ENCODE measurements around the gene OR52L1. TPM values are rescaled to one million over a fixed set of nuclear protein-coding genes. Genes with fewer than 3 reads are reported as not detected.

OR52L1 gene
- total RNA-seq, 1 experiment from 2014 or later: 0.15 TPM

DNA sequence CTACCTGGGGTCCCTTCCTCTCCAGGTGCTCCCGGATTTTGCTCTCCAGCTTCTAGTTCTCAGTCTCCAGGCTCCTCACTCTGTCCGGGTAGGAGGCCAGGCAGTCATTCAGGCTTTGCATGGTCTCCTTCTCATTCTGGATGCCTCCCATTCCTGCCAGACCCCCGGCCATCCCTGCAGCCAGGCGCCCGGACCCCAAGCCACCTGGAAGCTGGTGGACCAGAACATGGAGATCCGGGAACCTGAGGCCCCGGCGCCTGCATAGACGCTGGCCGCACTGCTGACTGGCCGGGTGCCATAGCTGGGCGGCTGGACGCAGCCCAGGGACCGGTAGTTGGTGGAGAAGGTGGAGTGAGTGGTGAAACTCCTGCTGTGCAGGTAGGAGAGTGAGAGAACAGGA is 8.0 kb upstream of the OR52L1 start (continued):
- no peak for TF ChIP-seq CTCF (IDR thresholded peaks at IDR 0.05)
- TF ChIP-seq, protein P1, sequence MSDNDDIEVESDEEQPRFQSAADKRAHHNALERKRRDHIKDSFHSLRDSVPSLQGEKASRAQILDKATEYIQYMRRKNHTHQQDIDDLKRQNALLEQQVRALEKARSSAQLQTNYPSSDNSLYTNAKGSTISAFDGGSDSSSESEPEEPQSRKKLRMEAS (CRISPR knock-in tag; IDR thresholded peaks at IDR 0.05): no peak

DNA sequence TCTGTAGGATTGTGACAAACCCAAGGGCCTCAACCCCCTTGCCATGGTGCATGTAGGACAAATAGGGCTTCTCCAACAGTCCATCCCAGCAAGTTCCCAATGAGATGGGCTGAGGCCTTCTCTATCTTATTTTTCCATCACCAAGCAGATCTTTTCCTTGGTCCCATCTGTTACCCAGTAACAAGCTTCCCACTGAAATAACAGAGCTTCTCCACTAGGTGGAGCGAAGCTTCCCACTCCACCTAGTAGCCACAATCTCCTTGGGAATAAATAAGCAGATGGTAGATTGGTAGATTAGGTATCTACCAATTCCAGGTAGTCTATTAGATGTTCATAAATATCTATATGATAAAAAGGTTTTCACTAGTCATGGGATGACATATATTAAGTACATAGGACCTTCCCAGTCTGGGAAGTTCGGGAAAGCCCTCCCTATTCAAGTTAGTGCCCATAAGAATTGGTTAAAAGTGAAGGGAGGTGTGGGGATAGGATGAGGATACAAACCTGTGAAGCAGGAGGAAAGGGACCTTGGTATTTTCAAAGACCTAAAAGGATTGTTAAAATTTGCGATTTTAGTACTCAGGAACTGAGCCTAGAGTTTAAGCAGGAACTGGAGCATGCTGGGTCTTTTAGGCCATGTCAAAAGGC is 5.9 kb upstream of the OR52L1 start:
- ATAC-seq (peak; percentile 91), DNase-seq (ENCODE audit: low spot score) (no peak)
- peak; percentile 56 for TF ChIP-seq CTCF (IDR thresholded peaks at IDR 0.05)
- no peak for TF ChIP-seq IRF1 (CRISPR knock-in tag; IDR thresholded peaks at IDR 0.05)
- Mint-ChIP-seq H3K27ac (no peak overlapping the region), H3K4me3 (no peak overlapping the region), H3K9me3 (peaks cover 4% of the 10 kb centered on the region; the same call in 1 of the 2 replicates), H3K4me1 (0 out of 2 replicates have a peak, but pooled peaks cover 3% of the 10 kb centered on the region), H3K36me3 (no peaks in the 10 kb centered on the region), H3K27me3 (ENCODE audit: low read depth) (no peaks in the 10 kb centered on the region; the same call in 1 of the 2 replicates)
- ChIA-PET CTCF (interaction anchor here (0.6 to 3.2 kb wide), 22 partner anchors 8 to 539 kb away, joined by 3 to 34 read pairs (median 4); partner anchors contain the start of gene FHIP1B), POLR2A (no interaction called here)

DNA sequence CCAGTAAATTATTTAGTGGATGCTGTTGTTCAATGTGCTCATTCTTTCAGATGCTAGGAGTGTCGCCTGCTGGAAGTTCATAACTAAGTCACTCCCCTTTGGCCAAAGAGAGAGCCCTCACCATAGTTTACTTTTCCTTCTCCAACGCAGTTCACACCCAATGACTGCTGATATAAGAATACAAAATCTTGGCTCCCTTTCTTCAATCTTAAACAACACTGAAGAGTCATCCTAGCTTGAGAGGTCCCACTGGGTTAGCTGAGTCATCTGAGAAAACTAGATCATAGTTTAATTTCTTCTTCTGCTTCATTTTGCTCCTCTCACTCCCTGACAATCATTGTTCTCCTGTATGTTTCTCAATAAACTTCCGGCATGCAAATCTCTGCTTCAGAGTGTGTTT is 5.4 kb upstream of the OR52L1 start:
- no peak for DNase-seq (ENCODE audit: low spot score)
- CTCF ChIA-PET: interaction anchor here (0.6 to 3.2 kb wide), 22 partner anchors 8 to 539 kb away, joined by 3 to 34 read pairs (median 4); partner anchors contain the start of gene FHIP1B
- Mint-ChIP-seq H3K36me3 (no peaks in the 10 kb centered on the region), H3K9me3 (peaks cover 4% of the 10 kb centered on the region; the same call in 1 of the 2 replicates), H3K4me3 (no peak overlapping the region), H3K4me1 (0 out of 2 replicates have a peak, but pooled peaks cover 3% of the 10 kb centered on the region), H3K27me3 (ENCODE audit: low read depth) (no peaks in the 10 kb centered on the region; the same call in 1 of the 2 replicates), H3K27ac (no peak overlapping the region)
- no peak for ATAC-seq
- POLR2A ChIA-PET: no interaction called here
- TF ChIP-seq, protein P2, sequence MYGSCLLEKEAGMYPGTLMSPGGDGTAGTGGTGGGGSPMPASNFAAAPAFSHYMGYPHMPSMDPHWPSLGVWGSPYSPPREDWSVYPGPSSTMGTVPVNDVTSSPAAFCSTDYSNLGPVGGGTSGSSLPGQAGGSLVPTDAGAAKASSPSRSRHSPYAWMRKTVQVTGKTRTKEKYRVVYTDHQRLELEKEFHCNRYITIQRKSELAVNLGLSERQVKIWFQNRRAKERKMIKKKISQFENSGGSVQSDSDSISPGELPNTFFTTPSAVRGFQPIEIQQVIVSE (CRISPR knock-in tag; IDR thresholded peaks at IDR 0.05; ENCODE audit: borderline replicate concordance): no peak
- no peak for TF ChIP-seq SOX15 (CRISPR knock-in tag; IDR thresholded peaks at IDR 0.05)
- no peak for TF ChIP-seq ARID4B (CRISPR knock-in tag; IDR thresholded peaks at IDR 0.05; ENCODE audit: borderline replicate concordance)
- TF ChIP-seq ZNF425 (CRISPR knock-in tag; conservative IDR thresholded peaks at IDR 0.05): no peak
- no peak for TF ChIP-seq NR1H2 (CRISPR knock-in tag; IDR thresholded peaks at IDR 0.05)
- TF ChIP-seq ZNF263 (CRISPR knock-in tag; IDR thresholded peaks at IDR 0.05; ENCODE audit: low read depth): no peak
- no peak for TF ChIP-seq ZNF121 (CRISPR knock-in tag; IDR thresholded peaks at IDR 0.05)
- no peak for TF ChIP-seq ZNF423 (CRISPR knock-in tag; IDR thresholded peaks at IDR 0.05)
- TF ChIP-seq ZNF512 (CRISPR knock-in tag; IDR thresholded peaks at IDR 0.05; ENCODE audit: borderline replicate concordance): no peak
